Measurements from ENCODE around the gene AURKA. TPM values are rescaled to one million over a fixed set of nuclear protein-coding genes. Genes with fewer than 3 reads are reported as not detected.

AURKA gene
- polyA plus RNA-seq, 1 of the 3 experiments (the other 2 are of a cell fraction) = 24.6 TPM

DNA sequence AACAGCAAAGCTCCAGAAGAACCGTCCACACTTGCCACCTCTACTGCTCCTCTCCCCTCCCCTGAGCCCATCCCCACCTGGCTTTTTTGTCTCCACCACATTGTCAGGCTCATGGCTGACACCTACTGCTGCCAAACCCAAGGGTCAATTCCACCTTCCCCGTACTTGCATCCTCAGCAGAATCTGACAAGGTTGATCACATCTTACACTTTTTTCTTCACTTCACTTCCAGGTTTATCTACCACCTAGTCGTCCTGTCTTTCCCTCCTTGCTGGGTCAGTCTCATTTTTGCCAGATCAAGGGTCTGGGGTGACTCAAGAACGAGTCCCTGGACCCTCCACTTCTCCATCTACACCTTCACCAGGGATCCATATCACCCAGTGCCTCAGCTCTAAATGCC lies 3.1 kb downstream of the AURKA start:
- TF ChIP-seq EZH2phosphoT487 (IDR thresholded peaks at IDR 0.05; ENCODE audit: borderline replicate concordance, low read depth) = no peak
- no peak for TF ChIP-seq FOXJ3 (CRISPR knock-in tag; IDR thresholded peaks at IDR 0.05)
- TF ChIP-seq GATA2 (CRISPR knock-in tag; IDR thresholded peaks at IDR 0.05) = no peak
- no peak for TF ChIP-seq TCF12 (IDR thresholded peaks at IDR 0.05)
- TF ChIP-seq CHD2 (IDR thresholded peaks at IDR 0.05; ENCODE audit: low read length, partially characterized antibody) = no peak
- H3K4me3 ChIP-seq (ENCODE audit: low read depth in 2 of 2, low read length in 1 of 2) = no peak overlapping the region
- peaks cover 14 to 15% of the 10 kb centered on the region in 2 experiments; a peak in 3 of 4 replicates for H3K4me1 ChIP-seq (ENCODE audit: control insufficient read depth in 1 of 2, insufficient read depth in 2 of 2, low read depth in 1 of 2, low read length in 1 of 2)
- H3K9me3 ChIP-seq = no peaks in the 10 kb centered on the region
- no peaks in the 10 kb centered on the region for H4K20me1 ChIP-seq (ENCODE audit: insufficient read depth)
- no peak overlapping the region for H2AFZ ChIP-seq (ENCODE audit: low read depth)
- no peak overlapping the region for H3K4me2 ChIP-seq
- peaks cover 2% of the 10 kb centered on the region for H3F3A ChIP-seq (replicated peaks; ENCODE audit: insufficient read depth)
- H3K27me3 ChIP-seq (ENCODE audit: insufficient read depth) = no peaks in the 10 kb centered on the region
- peaks cover 23 to 24% of the 10 kb centered on the region in 2 experiments for H3K36me3 ChIP-seq (replicated peaks in 1 of 2; ENCODE audit: control insufficient read depth in 1 of 2, insufficient read depth in 2 of 2, low read length in 1 of 2)
- H3K9me2 ChIP-seq = no peaks in the 10 kb centered on the region
- ChIA-PET CTCF (no interaction called here), POLR2A (no interaction called here)
- DNase-seq = no peak
- no peak overlapping the region for H3K9ac ChIP-seq
- H3K27ac ChIP-seq (ENCODE audit: low read depth in 2 of 2, low read length in 1 of 2) = no peak overlapping the region
- WGBS (ENCODE audit: low lambda C conversion rate) = 92% methylated on average over 4 of the region's 4 CpGs
- H3K79me2 ChIP-seq (ENCODE audit: insufficient read depth) = peaks cover 95% of the 10 kb centered on the region

DNA sequence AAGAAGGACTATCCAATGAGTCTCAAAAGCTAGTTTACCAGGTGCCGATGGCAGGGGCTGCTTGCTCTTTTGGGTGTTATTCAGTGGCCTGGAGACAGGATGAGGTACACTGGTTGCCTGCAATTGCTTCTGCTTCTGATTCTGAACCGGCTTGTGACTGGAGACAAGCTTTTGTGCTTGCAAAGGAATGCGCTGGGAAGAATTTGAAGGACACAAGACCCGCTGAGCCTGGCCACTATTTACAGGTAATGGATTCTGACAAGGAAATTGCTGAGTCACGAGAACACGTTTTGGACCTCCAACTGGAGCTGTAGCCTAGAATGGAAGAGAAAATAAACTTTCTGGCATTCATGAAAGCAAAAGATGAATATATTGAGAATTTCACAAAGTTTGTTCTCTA lies 5.8 kb downstream of the AURKA start:
- Histone ChIP-seq H3K4me2 (no peak overlapping the region), H3K4me3 (ENCODE audit: low read depth in 2 of 2, low read length in 1 of 2) (no peak overlapping the region), H3K9ac (no peak overlapping the region), H4K20me1 (ENCODE audit: insufficient read depth) (no peaks in the 10 kb centered on the region), H3K36me3 (replicated peaks in 1 of 2; ENCODE audit: control insufficient read depth in 1 of 2, insufficient read depth in 2 of 2, low read length in 1 of 2) (peaks cover 28 to 37% of the 10 kb centered on the region in 2 experiments), H2AFZ (ENCODE audit: low read depth) (no peak overlapping the region), H3K79me2 (ENCODE audit: insufficient read depth) (peaks cover 100% of the 10 kb centered on the region), H3K27me3 (ENCODE audit: insufficient read depth) (no peaks in the 10 kb centered on the region), H3K4me1 (ENCODE audit: control insufficient read depth in 1 of 2, insufficient read depth in 2 of 2, low read depth in 1 of 2, low read length in 1 of 2) (peaks cover 3 to 13% of the 10 kb centered on the region in 2 experiments; a peak in 3 of 4 replicates), H3K9me3 (no peaks in the 10 kb centered on the region), H3K27ac (ENCODE audit: low read depth in 2 of 2, low read length in 1 of 2) (no peak overlapping the region), H3K9me2 (no peaks in the 10 kb centered on the region), H3F3A (replicated peaks; ENCODE audit: insufficient read depth) (peaks cover 12% of the 10 kb centered on the region)
- TF ChIP-seq, protein P1, sequence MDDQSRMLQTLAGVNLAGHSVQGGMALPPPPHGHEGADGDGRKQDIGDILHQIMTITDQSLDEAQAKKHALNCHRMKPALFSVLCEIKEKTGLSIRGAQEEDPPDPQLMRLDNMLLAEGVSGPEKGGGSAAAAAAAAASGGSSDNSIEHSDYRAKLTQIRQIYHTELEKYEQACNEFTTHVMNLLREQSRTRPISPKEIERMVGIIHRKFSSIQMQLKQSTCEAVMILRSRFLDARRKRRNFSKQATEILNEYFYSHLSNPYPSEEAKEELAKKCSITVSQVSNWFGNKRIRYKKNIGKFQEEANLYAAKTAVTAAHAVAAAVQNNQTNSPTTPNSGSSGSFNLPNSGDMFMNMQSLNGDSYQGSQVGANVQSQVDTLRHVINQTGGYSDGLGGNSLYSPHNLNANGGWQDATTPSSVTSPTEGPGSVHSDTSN (IDR thresholded peaks at IDR 0.05) = peak; percentile 15; the same call in 1 of the 2 replicates
- no peak for TF ChIP-seq GABPA (IDR thresholded peaks at IDR 0.05; ENCODE audit: low read depth)
- WGBS (ENCODE audit: low lambda C conversion rate) = 81% methylated on average over 6 of the region's 6 CpGs
- ChIA-PET CTCF (no interaction called here), POLR2A (no interaction called here)
- DNase-seq = no peak

DNA sequence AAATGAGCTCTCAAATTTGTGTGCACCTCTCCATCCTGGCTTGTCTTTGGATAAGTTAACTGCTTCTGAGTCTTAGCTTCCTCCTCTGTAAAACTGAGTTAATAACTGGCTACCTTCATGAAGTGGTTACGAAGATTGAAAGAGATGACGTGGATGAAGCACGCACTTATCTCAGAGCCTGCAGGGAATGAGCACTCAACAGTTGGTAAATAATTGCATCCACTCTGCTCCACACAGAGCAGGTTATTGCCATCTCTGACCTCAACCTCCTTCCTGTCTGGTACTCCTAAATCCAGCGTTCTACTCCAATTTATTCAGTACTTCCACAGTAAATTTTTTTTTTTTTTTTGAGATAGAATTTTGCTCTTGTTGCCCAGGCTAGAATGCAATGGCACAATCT lies 6.9 kb downstream of the AURKA start:
- peaks cover 27 to 38% of the 10 kb centered on the region in 2 experiments for H3K36me3 ChIP-seq (replicated peaks in 1 of 2; ENCODE audit: control insufficient read depth in 1 of 2, insufficient read depth in 2 of 2, low read length in 1 of 2)
- no peak overlapping the region for H3K4me2 ChIP-seq
- peaks cover 97% of the 10 kb centered on the region for H3K79me2 ChIP-seq (ENCODE audit: insufficient read depth)
- H3K4me3 ChIP-seq (ENCODE audit: low read depth in 2 of 2, low read length in 1 of 2) = no peak overlapping the region
- no peaks in the 10 kb centered on the region for H3K9me3 ChIP-seq
- H3K27me3 ChIP-seq (ENCODE audit: insufficient read depth) = no peaks in the 10 kb centered on the region
- no peaks in the 10 kb centered on the region for H4K20me1 ChIP-seq (ENCODE audit: insufficient read depth)
- H3K9ac ChIP-seq = no peak overlapping the region
- 92% methylated on average over 4 of the region's 4 CpGs for WGBS (ENCODE audit: low lambda C conversion rate)
- ChIA-PET CTCF (no interaction called here), POLR2A (no interaction called here)
- DNase-seq = no peak
- peaks cover 0 to 5% of the 10 kb centered on the region in 2 experiments; a peak in 2 of 4 replicates for H3K4me1 ChIP-seq (ENCODE audit: control insufficient read depth in 1 of 2, insufficient read depth in 2 of 2, low read depth in 1 of 2, low read length in 1 of 2)
- no peaks in the 10 kb centered on the region for H3K9me2 ChIP-seq
- H3F3A ChIP-seq (replicated peaks; ENCODE audit: insufficient read depth) = peaks cover 12% of the 10 kb centered on the region
- H3K27ac ChIP-seq (ENCODE audit: low read depth in 2 of 2, low read length in 1 of 2) = no peak overlapping the region
- no peak overlapping the region for H2AFZ ChIP-seq (ENCODE audit: low read depth)
- TF ChIP-seq, protein P2, sequence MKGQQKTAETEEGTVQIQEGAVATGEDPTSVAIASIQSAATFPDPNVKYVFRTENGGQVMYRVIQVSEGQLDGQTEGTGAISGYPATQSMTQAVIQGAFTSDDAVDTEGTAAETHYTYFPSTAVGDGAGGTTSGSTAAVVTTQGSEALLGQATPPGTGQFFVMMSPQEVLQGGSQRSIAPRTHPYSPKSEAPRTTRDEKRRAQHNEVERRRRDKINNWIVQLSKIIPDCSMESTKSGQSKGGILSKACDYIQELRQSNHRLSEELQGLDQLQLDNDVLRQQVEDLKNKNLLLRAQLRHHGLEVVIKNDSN (IDR thresholded peaks at IDR 0.05; ENCODE audit: borderline replicate concordance, low read depth) = no peak
- TF ChIP-seq SMC3 (IDR thresholded peaks at IDR 0.05; ENCODE audit: low read depth, low read length) (no peak), RAD21 (IDR thresholded peaks at IDR 0.05; ENCODE audit: low read length) (no peak), FOSL2 (IDR thresholded peaks at IDR 0.05; ENCODE audit: borderline replicate concordance, low read depth) (no peak), JUND (IDR thresholded peaks at IDR 0.05) (no peak), ELF1 (IDR thresholded peaks at IDR 0.05) (no peak), EZH2phosphoT487 (IDR thresholded peaks at IDR 0.05; ENCODE audit: borderline replicate concordance, low read depth) (no peak), FOXJ3 (CRISPR knock-in tag; IDR thresholded peaks at IDR 0.05) (no peak)
- TF ChIP-seq, protein P3, sequence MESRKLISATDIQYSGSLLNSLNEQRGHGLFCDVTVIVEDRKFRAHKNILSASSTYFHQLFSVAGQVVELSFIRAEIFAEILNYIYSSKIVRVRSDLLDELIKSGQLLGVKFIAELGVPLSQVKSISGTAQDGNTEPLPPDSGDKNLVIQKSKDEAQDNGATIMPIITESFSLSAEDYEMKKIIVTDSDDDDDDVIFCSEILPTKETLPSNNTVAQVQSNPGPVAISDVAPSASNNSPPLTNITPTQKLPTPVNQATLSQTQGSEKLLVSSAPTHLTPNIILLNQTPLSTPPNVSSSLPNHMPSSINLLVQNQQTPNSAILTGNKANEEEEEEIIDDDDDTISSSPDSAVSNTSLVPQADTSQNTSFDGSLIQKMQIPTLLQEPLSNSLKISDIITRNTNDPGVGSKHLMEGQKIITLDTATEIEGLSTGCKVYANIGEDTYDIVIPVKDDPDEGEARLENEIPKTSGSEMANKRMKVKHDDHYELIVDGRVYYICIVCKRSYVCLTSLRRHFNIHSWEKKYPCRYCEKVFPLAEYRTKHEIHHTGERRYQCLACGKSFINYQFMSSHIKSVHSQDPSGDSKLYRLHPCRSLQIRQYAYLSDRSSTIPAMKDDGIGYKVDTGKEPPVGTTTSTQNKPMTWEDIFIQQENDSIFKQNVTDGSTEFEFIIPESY (IDR thresholded peaks at IDR 0.05; ENCODE audit: borderline replicate concordance, low read depth) = no peak
- TF ChIP-seq, protein P4, sequence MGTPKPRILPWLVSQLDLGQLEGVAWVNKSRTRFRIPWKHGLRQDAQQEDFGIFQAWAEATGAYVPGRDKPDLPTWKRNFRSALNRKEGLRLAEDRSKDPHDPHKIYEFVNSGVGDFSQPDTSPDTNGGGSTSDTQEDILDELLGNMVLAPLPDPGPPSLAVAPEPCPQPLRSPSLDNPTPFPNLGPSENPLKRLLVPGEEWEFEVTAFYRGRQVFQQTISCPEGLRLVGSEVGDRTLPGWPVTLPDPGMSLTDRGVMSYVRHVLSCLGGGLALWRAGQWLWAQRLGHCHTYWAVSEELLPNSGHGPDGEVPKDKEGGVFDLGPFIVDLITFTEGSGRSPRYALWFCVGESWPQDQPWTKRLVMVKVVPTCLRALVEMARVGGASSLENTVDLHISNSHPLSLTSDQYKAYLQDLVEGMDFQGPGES (IDR thresholded peaks at IDR 0.05; ENCODE audit: low read depth, low read length) = no peak
- TF ChIP-seq, protein P5, sequence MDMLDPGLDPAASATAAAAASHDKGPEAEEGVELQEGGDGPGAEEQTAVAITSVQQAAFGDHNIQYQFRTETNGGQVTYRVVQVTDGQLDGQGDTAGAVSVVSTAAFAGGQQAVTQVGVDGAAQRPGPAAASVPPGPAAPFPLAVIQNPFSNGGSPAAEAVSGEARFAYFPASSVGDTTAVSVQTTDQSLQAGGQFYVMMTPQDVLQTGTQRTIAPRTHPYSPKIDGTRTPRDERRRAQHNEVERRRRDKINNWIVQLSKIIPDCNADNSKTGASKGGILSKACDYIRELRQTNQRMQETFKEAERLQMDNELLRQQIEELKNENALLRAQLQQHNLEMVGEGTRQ (IDR thresholded peaks at IDR 0.05; ENCODE audit: borderline replicate concordance, low read depth, low read length) = no peak

Data from SK-N-SH (cell line).